GM18867 (cell line): ENCODE measurements around the gene NDUFA11.
"Not testable (repeated sequence)": the region's sequence is repeated elsewhere in the genome, so short reads cannot be mapped to it uniquely, and the experiment has no call there.

Source experiments
- ATAC-seq: cut with Tn5 transposase; IDR thresholded peaks from one replicate; pipeline ENCODE4 v1.9.1; 2021; ENCODE audit warnings: mild to moderate bottlenecking, moderate library complexity; ENCODE audit not compliant: unreplicated experiment

The NDUFA11 gene

GRCh38 chr19:5891572-5891937 is 12.0 kb downstream of the NDUFA11 start:
- ATAC-seq = no peak

GRCh38 chr19:5890099-5890498 is 13.5 kb downstream of the NDUFA11 start:
- ATAC-seq = no peak

- ATAC-seq = no peak
Measured at GRCh38 chr19:5889288-5889971, 14.2 kb downstream of the NDUFA11 start.

- not testable (repeated sequence) for ATAC-seq
Measured at GRCh38 chr19:5884065-5884811, 19.4 kb downstream of the NDUFA11 start.

- ATAC-seq = not testable (repeated sequence)
Measured at GRCh38 chr19:5883157-5883873, 20.3 kb downstream of the NDUFA11 start.

- ATAC-seq = no peak
Measured at GRCh38 chr19:5882421-5882968, 21.1 kb downstream of the NDUFA11 start.

- no peak for ATAC-seq
Measured at GRCh38 chr19:5881543-5882299, 21.9 kb downstream of the NDUFA11 start.

- ATAC-seq = no peak
Measured at GRCh38 chr19:5880604-5881078, 22.9 kb downstream of the NDUFA11 start.

- no peak for ATAC-seq
Measured at GRCh38 chr19:5880196-5880595, 23.4 kb downstream of the NDUFA11 start.

GRCh38 chr19:5877882-5878281 is 25.7 kb downstream of the NDUFA11 start:
- ATAC-seq = no peak

- no peak for ATAC-seq
Measured at GRCh38 chr19:5877427-5877826, 26.2 kb downstream of the NDUFA11 start.

GRCh38 chr19:5874496-5874895 is 29.1 kb downstream of the NDUFA11 start:
- ATAC-seq = not testable (repeated sequence)

- no peak for ATAC-seq
Measured at GRCh38 chr19:5873617-5874199, 29.9 kb downstream of the NDUFA11 start.

- no peak for ATAC-seq
Measured at GRCh38 chr19:5870986-5871394, 32.6 kb downstream of the NDUFA11 start.

- no peak for ATAC-seq
Measured at GRCh38 chr19:5867201-5868136, 36.1 kb downstream of the NDUFA11 start.

GRCh38 chr19:5865772-5866171 is 37.8 kb downstream of the NDUFA11 start:
- ATAC-seq = no peak

GRCh38 chr19:5864725-5865486 is 38.7 kb downstream of the NDUFA11 start:
- no peak for ATAC-seq

GRCh38 chr19:5864013-5864720 is 39.4 kb downstream of the NDUFA11 start:
- ATAC-seq = no peak
